ENCODE results near the gene IRF2BP2. TPM values are rescaled to one million over a fixed set of nuclear protein-coding genes. Genes with fewer than 3 reads are reported as not detected.

The IRF2BP2 gene
- total and polyA plus RNA-seq, 2 of the 13 experiments (the other 11 are each of a cell fraction or from before 2014, with no cell fraction given) = 140 to 147 TPM

GRCh38 chr1:234611225-234611846, 1.4 kb upstream of the IRF2BP2 start (continued):
- 0 out of 2 replicates have a peak, but pooled peaks have one; percentile 40 for TF ChIP-seq NPAS2 (CRISPR knock-in tag; IDR thresholded peaks at IDR 0.05; ENCODE audit: borderline replicate concordance)
- TF ChIP-seq RBM39 (IDR thresholded peaks at IDR 0.05; ENCODE audit: low read depth, low read length, poor library complexity, severe bottlenecking) = no peak
- no peak for TF ChIP-seq ZNF138 (CRISPR knock-in tag; IDR thresholded peaks at IDR 0.05; ENCODE audit: low read depth)
- peak; percentile 13; the same call in 1 of the 2 replicates for TF ChIP-seq ZNF446 (CRISPR knock-in tag; IDR thresholded peaks at IDR 0.05)
- peak; percentile 60; the same call in 1 of the 2 replicates for TF ChIP-seq PITX1 (CRISPR knock-in tag; IDR thresholded peaks at IDR 0.05)
- no peak; the same call in 1 of the 2 replicates for TF ChIP-seq POGK (CRISPR knock-in tag; conservative IDR thresholded peaks at IDR 0.05)
- TF ChIP-seq SP4 (CRISPR knock-in tag; IDR thresholded peaks at IDR 0.05) = no peak
- no peak for TF ChIP-seq ZNF737 (CRISPR knock-in tag; IDR thresholded peaks at IDR 0.05; ENCODE audit: borderline replicate concordance)
- no peak for TF ChIP-seq MNT (IDR thresholded peaks at IDR 0.05)
- no peak for TF ChIP-seq TEAD3 (CRISPR knock-in tag; optimal IDR thresholded peaks at IDR 0.05; ENCODE audit: borderline replicate concordance)
- TF ChIP-seq KDM3A (CRISPR knock-in tag; IDR thresholded peaks at IDR 0.05; ENCODE audit: low read depth) = no peak; the same call in 1 of the 2 replicates
- no peak for TF ChIP-seq ZNF775 (CRISPR knock-in tag; IDR thresholded peaks at IDR 0.05; ENCODE audit: borderline replicate concordance)
- TF ChIP-seq ZNF574 (CRISPR knock-in tag; IDR thresholded peaks at IDR 0.05) = no peak; the same call in 1 of the 2 replicates
- TF ChIP-seq CEBPZ (IDR thresholded peaks at IDR 0.05; ENCODE audit: low read length) = no peak
- no peak for TF ChIP-seq ZBTB7A (CRISPR knock-in tag; IDR thresholded peaks at IDR 0.05)
- TF ChIP-seq SUZ12 (IDR thresholded peaks at IDR 0.05; ENCODE audit: low read depth, low read length) = no peak
- no peak for TF ChIP-seq ZFYVE20 (CRISPR knock-in tag; IDR thresholded peaks at IDR 0.05; ENCODE audit: borderline replicate concordance, low read depth)
- TF ChIP-seq ARNTL (CRISPR knock-in tag; IDR thresholded peaks at IDR 0.05) = no peak

All from HepG2 (cell line).